ENCODE results near the gene WASF3.

The WASF3 gene

DNA sequence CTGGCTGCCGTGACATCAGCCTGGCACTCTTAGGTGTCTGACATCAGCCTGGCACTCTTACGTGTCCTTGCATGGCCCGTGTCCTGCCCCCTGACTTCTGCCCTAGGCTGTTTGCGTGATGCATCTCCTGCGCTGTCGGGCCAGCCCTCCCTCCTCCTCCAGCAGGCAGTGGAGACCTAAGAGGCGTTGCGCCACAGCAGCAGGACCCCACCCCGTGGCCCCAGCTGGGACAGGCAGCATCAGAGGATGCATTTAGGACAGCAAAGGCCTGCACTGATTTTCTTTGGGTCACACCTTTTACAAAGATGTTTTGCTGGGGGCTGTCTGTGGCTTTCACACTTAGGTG, 137.8 kb downstream of the WASF3 start:
- TF ChIP-seq EZH2 (IDR thresholded peaks at IDR 0.05; ENCODE audit: borderline replicate concordance, low read length) = no peak
- TF ChIP-seq, protein P1, sequence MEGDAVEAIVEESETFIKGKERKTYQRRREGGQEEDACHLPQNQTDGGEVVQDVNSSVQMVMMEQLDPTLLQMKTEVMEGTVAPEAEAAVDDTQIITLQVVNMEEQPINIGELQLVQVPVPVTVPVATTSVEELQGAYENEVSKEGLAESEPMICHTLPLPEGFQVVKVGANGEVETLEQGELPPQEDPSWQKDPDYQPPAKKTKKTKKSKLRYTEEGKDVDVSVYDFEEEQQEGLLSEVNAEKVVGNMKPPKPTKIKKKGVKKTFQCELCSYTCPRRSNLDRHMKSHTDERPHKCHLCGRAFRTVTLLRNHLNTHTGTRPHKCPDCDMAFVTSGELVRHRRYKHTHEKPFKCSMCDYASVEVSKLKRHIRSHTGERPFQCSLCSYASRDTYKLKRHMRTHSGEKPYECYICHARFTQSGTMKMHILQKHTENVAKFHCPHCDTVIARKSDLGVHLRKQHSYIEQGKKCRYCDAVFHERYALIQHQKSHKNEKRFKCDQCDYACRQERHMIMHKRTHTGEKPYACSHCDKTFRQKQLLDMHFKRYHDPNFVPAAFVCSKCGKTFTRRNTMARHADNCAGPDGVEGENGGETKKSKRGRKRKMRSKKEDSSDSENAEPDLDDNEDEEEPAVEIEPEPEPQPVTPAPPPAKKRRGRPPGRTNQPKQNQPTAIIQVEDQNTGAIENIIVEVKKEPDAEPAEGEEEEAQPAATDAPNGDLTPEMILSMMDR (IDR thresholded peaks at IDR 0.05; ENCODE audit: low read length) = no peak
- H4K20me1 ChIP-seq (ENCODE audit: insufficient read depth, low read length) = no peaks in the 10 kb centered on the region
- no peak overlapping the region for H3K27ac ChIP-seq (ENCODE audit: low read depth, low read length, poor library complexity, severe bottlenecking)
- H3K9me3 ChIP-seq (ENCODE audit: low read length) = no peaks in the 10 kb centered on the region
- H3K9me2 ChIP-seq (ENCODE audit: low read depth, low read length) = no peaks in the 10 kb centered on the region
- no peaks in the 10 kb centered on the region for H3F3A ChIP-seq (ENCODE audit: insufficient read depth, low read length)
- no peak overlapping the region for H3K4me2 ChIP-seq (ENCODE audit: low read length)
- H3K36me3 ChIP-seq (ENCODE audit: insufficient read depth, low read length) = no peaks in the 10 kb centered on the region
- no peak overlapping the region for H3K4me3 ChIP-seq (ENCODE audit: low read depth, low read length, poor library complexity, severe bottlenecking)
- no peaks in the 10 kb centered on the region for H3K27me3 ChIP-seq (ENCODE audit: insufficient read depth, low read length)
- no peaks in the 10 kb centered on the region for H3K4me1 ChIP-seq (ENCODE audit: insufficient read depth, low read length, severe bottlenecking)
- no peak overlapping the region for H2AFZ ChIP-seq (ENCODE audit: low read length)
- no peak overlapping the region for H3K9ac ChIP-seq (ENCODE audit: low read length)
- no peaks in the 10 kb centered on the region for H3K79me2 ChIP-seq (ENCODE audit: insufficient read depth, low read length)

DNA sequence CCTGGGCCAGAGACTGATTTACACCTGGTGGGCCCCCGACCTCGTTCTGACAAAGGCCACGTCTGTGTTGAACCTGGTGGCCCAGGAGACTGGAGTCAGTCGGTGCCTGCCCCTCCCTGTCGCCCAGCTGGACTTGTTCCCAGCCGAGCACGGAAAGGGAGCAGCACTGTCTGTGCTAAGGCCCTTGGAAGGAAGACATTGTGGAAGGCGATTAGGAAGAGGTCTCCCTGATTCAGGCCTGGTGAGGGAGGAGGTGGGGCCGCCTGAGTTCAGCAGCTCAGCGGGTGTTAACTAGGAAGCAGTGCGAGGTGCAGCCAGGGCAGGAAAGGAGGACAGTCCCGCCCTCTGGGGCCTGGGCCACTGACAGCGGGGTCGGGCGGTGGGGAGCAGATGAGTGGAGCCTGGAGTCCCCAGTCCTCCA, 138.4 kb downstream of the WASF3 start:
- no peaks in the 10 kb centered on the region for H3F3A ChIP-seq (ENCODE audit: insufficient read depth, low read length)
- H3K36me3 ChIP-seq (ENCODE audit: insufficient read depth, low read length) = no peaks in the 10 kb centered on the region
- TF ChIP-seq, protein P1 (IDR thresholded peaks at IDR 0.05; ENCODE audit: low read length) = no peak
- no peak overlapping the region for H2AFZ ChIP-seq (ENCODE audit: low read length)
- H3K9me2 ChIP-seq (ENCODE audit: low read depth, low read length) = no peaks in the 10 kb centered on the region
- H3K4me3 ChIP-seq (ENCODE audit: low read depth, low read length, poor library complexity, severe bottlenecking) = no peak overlapping the region
- H3K27me3 ChIP-seq (ENCODE audit: insufficient read depth, low read length) = no peaks in the 10 kb centered on the region
- H3K4me2 ChIP-seq (ENCODE audit: low read length) = no peak overlapping the region
- no peaks in the 10 kb centered on the region for H4K20me1 ChIP-seq (ENCODE audit: insufficient read depth, low read length)
- no peaks in the 10 kb centered on the region for H3K4me1 ChIP-seq (ENCODE audit: insufficient read depth, low read length, severe bottlenecking)
- H3K9ac ChIP-seq (ENCODE audit: low read length) = no peak overlapping the region
- no peaks in the 10 kb centered on the region for H3K9me3 ChIP-seq (ENCODE audit: low read length)
- no peaks in the 10 kb centered on the region for H3K79me2 ChIP-seq (ENCODE audit: insufficient read depth, low read length)
- no peak overlapping the region for H3K27ac ChIP-seq (ENCODE audit: low read depth, low read length, poor library complexity, severe bottlenecking)

DNA sequence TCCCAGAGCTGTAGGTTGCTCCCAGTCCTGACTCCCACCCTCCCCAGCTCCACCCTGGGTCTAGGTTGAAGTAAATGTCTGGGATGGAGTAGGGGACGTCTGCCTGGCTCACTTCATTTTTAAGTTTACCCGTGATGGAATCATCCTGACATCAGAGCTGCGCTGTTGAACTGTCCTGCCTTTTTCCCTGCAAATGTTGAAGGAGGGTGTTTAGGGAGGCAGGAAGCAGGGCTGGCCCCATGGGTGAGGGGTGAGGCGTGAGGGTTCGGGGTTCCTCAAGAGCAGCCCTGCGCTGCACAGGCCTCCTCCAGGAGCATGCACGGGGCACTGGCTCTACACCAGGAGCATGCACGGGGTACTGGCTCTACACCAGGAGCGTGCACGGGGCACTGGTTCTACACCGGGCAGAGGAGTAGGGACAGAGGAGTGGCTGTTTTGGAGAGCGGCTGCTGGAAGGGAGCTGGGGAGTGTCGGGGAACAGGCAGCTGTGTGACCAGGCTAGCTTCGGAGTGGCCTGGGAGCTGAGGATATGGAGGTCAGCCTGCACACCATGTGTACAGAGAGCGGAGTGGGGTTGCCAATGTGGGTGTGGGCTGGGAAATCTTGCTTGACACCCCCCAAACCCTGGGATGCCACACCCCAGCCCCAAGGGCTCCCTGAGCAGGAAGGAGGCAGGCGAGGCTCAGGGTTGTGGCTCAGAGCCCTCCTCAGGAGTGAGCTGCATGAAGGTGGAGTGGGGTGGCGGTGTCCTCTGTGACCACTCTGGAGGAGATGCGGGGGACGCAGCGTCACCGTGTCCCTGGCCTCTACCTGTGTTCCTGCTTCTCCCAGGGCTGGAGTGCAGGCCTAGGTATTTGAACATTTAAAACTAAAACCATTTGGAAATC, 139.8 kb downstream of the WASF3 start:
- Histone ChIP-seq H3K9me2 (ENCODE audit: low read depth, low read length) (no peaks in the 10 kb centered on the region), H2AFZ (ENCODE audit: low read length) (no peak overlapping the region), H3K79me2 (ENCODE audit: insufficient read depth, low read length) (no peaks in the 10 kb centered on the region), H3K4me1 (ENCODE audit: insufficient read depth, low read length, severe bottlenecking) (no peaks in the 10 kb centered on the region), H3K27ac (ENCODE audit: low read depth, low read length, poor library complexity, severe bottlenecking) (no peak overlapping the region), H3F3A (ENCODE audit: insufficient read depth, low read length) (no peaks in the 10 kb centered on the region), H3K27me3 (ENCODE audit: insufficient read depth, low read length) (no peaks in the 10 kb centered on the region), H3K9me3 (ENCODE audit: low read length) (no peaks in the 10 kb centered on the region), H3K4me2 (ENCODE audit: low read length) (no peak overlapping the region), H3K9ac (ENCODE audit: low read length) (no peak overlapping the region), H3K4me3 (ENCODE audit: low read depth, low read length, poor library complexity, severe bottlenecking) (no peak overlapping the region), H4K20me1 (ENCODE audit: insufficient read depth, low read length) (no peaks in the 10 kb centered on the region), H3K36me3 (ENCODE audit: insufficient read depth, low read length) (no peaks in the 10 kb centered on the region)
- TF ChIP-seq, protein P1 (IDR thresholded peaks at IDR 0.05; ENCODE audit: low read length) = no peak
- TF ChIP-seq EZH2 (IDR thresholded peaks at IDR 0.05; ENCODE audit: borderline replicate concordance, low read length) = no peak
